IMR-90 (cell line): ENCODE data around the gene HLA-DMB. TPM values are rescaled to one million over a fixed set of nuclear protein-coding genes. Genes with fewer than 3 reads are reported as not detected.

Experiments
- MAZ ChIP-seq: IDR thresholded peaks from 2 replicates; pipeline ENCODE4 v1.6.1; 2012; ENCODE audit warnings: low read depth, mild to moderate bottlenecking, low read length, improper control_type of control experiment, moderate library complexity, borderline replicate concordance
- NFE2L2 ChIP-seq: fragments of 150-350 bp; IDR thresholded peaks from 2 replicates; pipeline ENCODE4 v1.6.1; 2016; ENCODE audit warnings: low read depth, mild to moderate bottlenecking, low read length
- RCOR1 ChIP-seq: IDR thresholded peaks from 2 replicates; pipeline ENCODE4 v1.6.1; 2012; ENCODE audit warnings: mild to moderate bottlenecking, low read length, improper control_type of control experiment; ENCODE audit not compliant: insufficient replicate concordance
- RFX5 ChIP-seq: IDR thresholded peaks from 2 replicates; pipeline ENCODE4 v1.8.0; 2012; ENCODE audit warnings: low read depth, mild to moderate bottlenecking, low read length, moderate library complexity
- polyA plus RNA-seq, 3 experiments: library from polyadenylated mRNA; depleted of rRNA; stranded (reverse); fragments of >200 nt; gene quantifications; 2 replicates each; pipeline ENCODE4 v1.2.3, GENCODE V29; 2012; ENCODE audit warnings: low replicate concordance in 1 of 3
- total RNA-seq: library from RNA; depleted of rRNA; stranded (reverse); fragments of >200 nt; gene quantifications from 2 replicates; pipeline ENCODE4 v1.2.3, GENCODE V29; 2012

The HLA-DMB gene
- total and polyA plus RNA-seq, 2 of the 4 experiments (the other 2 are of a cell fraction): 0.18 to 0.19 TPM

DNA sequence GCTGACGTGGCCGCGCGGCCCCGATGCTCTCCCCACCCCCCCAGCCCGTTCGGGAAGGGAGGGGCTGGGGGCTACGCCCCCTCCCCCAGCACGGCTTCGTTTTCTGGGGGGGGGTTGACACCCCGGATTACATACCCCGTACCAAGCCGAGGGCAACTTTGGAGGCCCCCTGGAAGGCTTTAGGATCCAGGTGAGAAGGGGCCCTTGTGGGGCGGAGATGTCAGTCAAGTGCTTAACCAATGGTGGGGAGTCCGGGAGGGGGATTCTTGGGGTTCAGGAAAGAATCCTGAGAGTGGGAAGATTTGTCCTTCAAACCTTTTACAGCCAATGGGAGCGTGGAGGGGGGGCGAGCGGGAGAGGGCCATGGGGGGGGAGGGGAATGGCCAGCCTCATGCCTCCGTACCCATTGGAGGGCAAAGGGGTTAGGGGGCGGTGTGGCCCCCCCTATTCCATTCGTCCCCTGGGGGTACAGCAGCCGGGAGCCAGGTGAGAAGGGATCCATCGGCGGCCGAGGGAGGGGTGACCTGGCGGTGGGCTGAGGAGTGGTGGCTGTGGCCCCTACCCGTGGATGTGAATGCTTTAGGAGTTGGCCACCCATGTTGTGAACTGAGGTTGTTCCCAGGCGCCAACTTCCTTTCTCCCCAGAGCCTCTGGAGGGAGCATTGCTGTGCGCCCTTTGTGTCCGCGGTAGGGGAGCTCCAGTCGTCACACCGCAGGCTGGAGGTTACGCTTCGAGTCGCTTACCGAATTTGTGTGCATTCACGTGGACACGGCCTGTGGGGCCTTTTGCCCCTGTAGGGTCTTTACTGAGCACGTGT lies 28.2 kb upstream of the HLA-DMB start (continued):
- TF ChIP-seq NFE2L2 (peak; percentile 9; the same call in 1 of the 2 replicates), MAZ (peak; percentile 77), RFX5 (no peak), RCOR1 (no peak)
